ENCODE results near the gene ITPK1.

ITPK1 gene

DNA sequence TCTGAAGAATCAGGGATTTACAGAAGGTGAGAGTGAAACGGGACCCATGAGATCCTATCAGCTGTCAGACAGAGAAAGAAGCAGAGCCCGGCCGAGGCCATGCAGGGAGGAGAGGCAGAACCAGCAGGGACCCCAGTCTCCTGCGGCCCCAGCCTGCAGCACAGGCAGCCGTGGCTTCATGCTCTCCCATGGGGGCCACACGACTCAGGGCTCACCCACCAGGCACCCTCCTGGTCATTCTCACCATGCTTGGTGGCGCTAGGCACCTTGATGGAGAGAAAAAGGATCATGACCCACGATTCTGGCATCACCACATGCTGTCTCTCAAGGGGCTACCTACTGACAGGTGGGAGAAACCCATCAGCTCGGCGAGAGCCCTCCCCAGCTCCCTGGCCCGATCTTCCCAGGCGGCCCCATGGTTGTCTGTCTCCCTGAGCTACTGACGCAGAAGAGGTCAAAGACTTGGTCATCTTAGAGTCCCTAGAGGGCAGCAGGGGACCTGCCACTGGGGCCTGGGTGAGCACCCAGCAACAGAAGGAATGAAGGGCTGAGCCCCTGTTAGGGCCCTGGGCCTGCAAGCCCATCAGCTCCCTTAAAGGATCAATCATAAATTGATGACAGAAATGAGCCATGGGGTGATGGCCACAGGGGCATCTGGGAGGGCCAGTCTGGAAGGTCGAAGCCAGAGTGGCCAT is 58.0 kb downstream of the ITPK1 start:
- DNase-seq = no peak

DNA sequence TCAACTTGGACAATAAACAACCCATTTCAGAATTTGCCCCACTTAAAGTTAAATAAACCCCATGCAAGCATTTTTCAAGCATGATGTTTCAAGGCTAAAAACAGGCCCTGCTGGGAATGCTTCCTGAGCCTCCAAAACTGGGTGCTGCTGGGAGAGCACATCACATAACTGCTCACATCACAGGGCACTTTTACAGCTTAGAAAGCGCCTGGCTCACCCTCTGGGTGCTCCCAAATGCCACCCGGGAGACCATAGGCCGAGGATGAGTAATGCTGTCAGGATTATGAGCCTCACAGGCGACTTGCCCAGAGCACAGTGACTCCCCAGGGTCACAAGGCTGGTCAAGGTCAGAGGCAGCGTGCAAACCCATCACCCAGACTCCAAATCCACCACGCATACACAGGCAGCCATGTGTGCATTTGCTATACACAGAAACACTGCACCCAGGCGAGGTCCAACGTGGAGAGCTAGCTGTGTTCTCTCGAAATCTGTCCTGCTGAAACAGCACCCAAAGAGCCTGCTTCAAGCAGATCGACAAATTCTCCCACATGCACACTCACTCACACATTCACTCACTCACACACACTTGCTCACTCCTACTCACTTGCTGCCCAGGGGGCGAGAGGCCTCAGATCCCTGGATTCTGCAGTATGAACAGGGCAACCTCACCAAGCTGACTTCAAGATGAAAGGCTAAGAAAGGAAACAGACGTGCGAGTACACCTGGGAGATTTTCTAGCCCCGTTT is 58.7 kb downstream of the ITPK1 start:
- no peak for DNase-seq

DNA sequence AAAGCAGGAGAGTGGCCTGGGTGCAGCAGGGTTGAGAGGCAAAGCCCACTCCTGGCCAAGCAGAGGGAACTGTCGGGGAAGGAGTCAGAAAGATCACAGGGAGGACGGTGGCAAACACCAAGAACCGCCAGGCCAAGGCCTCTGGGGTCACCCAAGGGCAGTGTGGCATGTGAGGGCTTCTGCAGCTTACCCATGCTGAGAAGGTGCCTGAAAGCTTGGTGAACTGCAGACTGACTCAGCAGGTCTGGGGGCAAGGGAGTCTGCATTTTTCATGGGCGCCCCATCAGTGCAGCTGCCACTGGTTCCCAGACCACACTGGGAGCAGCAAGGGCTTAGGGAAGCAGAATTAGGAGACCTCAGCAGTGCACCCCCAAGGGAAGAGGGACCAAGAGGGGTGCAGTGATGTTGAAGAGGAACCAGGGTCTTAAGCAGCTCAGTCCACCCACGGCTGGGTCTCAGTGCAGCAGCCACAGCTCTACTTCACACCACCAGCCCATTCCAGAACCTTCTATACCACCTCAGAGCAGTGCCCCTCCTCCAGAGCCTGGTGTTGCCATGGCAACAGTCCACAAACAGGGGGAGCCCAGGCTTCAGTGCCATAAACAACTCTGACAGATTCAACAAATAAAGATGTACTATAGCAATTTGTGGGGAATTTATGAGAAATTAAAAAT is 59.4 kb downstream of the ITPK1 start:
- no peak for DNase-seq

DNA sequence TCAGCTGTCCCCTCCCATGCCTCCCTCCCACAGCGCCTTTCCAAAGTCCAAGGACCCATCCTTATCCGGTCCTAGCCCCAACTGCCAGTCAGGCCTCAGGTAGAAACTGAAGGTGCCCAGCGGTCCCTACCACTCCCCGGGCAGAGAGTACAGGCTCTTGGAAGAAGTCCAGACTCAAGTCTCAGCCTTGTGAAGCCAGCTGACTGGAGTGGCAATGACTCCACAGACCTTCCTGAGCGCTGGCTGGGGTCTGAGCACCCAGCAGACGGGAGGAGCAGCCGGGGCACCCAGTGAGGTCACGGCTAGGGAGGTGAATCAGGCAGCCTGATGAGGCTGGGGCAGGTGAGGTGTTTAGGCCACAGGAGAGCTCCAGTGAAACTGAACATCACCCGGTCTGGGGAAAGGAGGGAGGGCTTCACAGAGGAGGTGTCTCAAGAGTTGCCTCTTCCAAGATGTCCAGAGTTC is 60.0 kb downstream of the ITPK1 start:
- no peak for DNase-seq

DNA sequence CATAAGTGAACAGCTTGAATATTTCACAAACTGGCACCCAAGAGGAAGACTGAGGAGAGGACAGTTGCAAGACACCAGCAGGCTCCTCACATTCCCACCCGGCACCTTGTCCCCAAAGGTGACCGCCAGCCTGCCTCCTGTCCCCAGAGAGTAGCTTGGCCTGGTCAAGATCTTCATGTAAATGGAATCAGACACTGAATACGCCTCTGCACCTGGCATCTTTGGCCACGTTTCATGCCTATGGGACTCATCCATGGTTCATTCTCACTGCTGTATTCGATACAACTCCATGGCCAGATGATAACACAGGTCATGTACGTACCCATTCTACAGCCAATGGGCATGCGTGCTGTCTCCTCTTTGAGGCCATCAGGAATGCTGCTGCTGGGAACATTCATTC is 60.8 kb downstream of the ITPK1 start:
- no peak for DNase-seq

DNA sequence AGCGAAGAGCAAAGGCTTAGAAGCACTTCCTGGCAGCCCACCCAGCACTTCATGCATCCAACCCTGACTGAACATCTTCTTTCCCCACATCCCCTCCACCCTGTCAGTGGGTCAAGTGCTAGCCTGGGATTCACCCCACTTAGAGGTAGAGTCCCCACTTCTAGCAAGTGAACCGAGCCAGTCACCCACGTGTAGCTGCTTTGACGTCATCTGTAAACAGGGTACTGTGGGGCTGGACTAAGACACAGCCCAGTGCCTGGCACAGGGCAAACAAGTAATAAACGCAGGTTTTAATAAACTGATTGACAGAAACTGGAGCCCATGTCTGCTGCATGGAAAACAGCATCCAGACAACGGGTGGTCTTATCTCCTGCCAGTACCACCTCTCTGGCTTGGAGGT is 61.7 kb downstream of the ITPK1 start:
- DNase-seq = no peak

DNA sequence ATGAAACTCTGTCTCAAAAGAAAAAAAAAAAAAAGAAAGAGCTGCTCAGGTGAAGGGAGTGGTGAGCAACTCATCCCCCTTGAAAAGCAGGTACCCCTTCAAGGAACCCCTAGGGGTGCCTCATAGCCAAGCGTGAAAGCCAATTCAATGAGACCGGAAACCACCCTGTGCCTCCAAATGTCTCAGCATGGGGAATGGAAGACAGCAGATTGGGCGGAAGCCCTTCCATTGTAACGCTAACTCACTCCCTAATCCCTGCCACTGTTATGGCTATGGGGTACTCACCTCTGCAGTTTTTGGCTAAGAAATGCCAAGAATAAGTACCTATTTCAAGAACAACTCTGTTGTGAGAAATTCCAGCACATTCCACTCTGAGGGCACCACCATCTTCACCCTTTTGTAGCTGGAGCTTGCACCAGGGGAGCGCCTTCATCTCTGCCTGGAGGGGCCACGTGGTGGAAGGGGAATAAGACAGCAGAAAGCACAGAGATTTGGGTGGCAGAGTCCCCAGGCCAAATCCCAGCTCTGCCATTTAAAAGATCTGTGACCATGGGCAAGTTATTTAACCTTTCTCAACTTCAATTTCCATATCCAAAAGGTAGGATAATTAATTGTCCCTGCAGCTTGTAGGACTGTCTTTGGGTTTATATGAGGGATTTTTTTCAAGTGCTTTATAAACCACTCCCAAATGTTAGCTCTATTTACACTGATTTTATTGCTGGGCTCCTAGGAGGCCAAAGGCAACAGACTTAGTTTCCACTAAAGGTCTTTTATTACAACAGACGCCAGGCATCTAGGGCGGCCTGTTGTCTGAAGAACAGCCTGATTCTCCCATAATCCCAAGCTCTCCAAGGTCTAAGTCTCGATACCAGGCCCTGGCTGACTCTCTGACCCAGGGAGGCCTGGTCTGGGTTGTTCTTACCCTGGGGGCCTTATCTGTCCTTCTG is 63.9 kb downstream of the ITPK1 start:
- DNase-seq = no peak

DNA sequence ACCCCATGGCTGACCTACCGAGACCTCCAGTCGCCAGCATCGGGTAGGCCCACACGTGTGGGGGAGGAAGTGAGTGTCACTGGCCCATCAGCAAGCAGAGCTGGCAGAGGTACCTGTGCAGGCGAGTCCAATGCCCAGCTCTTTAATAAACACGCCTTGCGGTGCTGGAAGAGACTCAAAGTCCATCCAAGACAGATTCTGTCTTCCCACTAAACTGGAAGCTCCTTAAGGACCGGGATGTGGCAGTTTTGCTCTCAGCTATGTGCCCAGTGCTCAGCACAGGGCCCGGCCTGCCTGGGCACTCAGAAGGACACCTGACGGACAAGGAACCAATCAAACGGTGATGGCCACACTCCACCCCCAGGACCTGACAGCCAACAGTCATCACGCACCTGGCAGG is 65.0 kb downstream of the ITPK1 start:
- DNase-seq = no peak

DNA sequence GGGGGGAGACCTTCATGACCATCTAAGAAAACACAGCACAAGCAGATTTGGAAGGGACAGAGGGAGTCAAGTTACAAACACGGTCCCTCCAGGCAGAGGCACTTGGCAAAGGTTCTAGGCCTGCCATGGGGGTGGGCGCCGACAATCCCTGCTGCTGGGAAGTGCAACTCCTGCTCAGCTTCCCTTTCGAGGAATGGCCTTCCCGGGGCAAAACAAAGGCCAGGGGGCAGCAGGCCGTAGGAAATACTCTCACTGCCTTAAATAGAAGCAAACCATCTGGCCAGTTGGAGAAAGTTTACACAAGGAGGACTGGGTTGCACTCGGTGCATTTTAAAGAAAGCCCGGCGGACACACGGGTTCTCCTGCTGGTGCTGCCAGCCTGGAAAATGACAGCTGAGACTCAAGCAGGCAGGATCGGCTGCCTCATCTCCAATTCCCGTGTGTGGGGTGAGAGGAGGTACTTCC is 65.8 kb downstream of the ITPK1 start:
- DNase-seq = no peak

DNA sequence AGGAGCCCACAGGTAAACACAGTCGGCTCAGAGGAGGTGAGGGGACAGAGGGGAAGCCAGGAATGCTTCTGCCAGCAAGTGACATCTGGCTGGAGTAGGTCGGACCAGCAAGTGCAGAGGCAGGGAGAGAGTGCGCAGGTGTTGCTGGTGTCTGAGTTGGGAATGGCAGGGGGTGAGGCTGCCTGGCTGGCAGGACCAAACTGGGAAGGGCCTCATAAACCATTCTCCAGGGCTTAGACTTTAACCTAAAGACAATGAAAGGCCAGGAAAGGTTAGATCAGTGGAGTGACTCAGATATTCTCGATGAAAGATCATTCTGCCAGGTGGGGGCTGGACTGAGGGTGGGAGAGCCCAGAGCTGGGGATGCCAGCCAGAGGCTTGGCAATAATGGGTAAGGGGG is 66.4 kb downstream of the ITPK1 start:
- no peak for DNase-seq

DNA sequence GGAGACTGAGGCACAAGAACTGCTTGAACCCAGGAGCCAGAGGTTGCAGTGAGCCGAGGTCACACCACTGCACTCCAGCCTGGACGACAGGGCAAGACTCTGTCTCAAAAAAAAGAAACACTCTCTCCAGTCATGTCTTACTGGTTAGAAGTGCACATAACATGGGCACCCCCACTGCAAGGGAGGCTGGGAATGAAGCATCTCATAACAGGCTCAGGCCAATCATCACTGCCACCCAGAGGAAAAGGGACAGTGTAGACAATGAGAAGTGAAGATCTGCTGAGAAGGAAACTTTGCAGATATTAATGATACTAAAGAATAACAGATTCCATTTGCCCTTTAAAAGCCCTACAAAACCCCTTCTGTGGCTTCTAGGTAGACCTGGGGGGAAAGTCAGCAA is 66.9 kb downstream of the ITPK1 start:
- no peak for DNase-seq

DNA sequence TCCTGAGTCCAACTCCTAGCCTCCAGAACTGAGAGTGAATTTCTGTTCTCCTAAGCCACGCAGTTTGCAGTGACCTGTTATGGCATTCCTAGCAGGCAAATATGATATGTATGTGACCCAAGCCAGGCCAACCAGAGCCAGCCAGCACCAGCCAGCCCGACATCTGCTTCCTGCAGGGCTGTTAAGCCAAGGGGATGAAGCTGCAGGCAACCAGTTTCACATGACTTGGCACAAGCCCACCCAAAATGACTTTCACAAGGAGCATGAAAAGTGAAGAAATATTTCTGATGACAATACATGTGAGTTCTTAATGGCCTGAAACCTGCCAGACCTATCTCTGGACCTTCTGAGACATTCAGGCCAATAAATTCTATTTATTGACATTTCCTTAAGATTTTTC is 68.1 kb downstream of the ITPK1 start:
- DNase-seq = no peak

DNA sequence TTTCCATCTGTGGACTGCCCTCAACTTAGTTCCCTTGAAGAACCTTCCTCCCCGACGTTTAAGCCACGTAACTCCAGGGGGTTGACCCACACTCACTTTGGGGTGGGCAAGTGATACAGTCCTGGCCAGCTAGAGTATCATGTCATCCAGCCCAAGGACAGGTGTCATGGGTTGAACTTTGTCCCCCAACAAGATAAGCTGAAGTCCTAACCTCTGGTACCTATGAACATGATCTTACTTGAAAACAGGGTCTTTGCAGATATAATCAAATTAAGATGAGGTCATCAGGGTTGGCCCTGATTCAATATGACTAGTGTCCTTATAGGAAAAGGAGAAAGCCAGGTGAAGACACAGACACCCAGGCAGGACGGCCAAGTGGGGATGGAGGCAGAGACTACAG is 68.6 kb downstream of the ITPK1 start:
- no peak for DNase-seq

DNA sequence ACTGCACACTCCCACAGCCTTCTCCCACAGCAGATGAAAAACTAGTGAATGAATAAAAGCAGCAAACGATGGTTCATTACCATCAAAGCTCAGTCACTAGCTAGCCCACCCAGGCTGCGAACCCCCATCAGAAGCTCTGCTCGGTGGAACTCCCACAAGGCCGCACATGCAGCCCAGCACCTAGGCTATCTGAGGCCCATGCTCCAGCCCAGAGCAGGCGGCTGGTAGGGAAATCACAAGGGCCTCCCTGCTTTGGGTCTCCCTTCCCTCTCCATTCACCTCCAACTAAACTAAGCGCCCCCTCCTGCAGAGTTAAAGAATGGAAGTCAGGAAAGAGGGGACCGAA is 69.0 kb downstream of the ITPK1 start:
- no peak for DNase-seq

DNA sequence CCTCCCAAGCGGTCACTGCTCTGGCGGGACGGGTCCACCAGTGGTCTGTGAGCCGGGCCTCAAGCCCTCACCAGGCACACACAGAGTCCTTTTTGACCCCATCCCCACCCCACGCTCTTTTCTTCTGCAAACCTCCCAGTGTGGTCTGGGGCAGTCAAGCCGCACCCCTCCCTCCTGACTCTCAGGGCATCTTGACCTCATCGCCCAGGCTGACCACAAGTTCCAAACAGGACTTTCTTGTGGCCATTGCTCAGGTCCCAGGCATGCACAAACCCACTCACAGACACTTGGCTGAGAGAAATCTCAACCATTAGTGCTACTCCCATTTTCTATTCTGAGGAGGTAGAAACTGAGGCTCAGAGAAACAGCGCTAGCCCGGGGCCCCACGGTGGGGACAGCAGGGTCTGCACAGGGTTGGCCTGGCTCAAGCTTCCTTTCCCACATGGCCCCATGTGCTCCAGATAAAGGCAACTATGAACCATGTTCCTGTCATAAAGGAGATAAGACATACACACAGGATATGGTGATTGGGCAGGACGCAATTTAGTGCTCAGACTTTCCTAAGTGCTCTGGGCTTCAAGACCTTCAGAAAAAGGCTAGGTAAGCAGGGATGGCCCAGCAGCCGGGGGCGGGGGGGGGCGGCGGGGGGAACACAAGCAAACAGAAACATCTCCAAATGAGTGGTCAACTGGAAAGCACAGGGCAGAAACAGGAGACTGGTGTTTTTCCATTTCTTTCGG is 69.6 kb downstream of the ITPK1 start:
- no peak for DNase-seq

DNA sequence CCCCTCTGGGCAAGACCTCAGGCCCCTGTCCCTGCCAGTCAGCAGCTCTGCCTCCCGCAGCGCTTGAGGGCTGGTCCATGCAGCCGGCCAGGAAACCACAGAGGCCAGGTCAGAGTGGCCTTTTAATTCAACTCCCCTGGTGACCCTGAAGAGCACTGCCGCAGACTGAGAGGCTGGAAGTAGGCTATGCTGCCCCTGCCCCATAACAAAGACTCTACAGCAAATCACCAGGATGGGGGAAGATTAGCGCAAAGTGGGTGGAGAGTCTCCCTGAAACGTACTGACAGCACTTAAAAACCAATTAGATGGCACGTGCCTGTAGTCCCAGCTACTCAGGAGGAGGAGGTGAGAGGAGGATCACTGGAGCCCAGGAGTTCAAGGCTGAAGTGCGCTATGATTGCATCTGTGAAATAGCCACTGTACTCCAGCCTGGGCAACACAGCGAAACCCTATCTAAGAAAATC is 70.5 kb downstream of the ITPK1 start:
- no peak for DNase-seq

DNA sequence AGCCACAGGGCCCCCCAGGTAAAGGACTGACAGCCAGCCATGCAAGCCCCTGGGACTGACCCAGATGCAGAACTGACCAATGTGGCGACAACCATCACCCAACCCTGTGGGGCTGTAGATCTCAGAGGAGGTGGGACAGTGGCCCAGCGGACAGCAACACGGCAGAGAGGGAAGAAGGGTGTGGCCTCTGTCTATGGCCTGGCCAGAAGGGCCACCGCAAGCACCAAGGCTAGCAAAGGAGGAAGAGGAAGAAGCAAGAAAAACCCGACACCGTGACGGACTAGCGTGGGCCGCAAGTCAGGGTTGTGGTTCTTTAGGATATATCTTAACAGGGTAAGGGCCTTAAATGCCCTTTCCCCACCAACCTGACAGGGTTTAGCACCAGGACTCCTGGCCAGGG is 71.2 kb downstream of the ITPK1 start:
- DNase-seq = no peak

DNA sequence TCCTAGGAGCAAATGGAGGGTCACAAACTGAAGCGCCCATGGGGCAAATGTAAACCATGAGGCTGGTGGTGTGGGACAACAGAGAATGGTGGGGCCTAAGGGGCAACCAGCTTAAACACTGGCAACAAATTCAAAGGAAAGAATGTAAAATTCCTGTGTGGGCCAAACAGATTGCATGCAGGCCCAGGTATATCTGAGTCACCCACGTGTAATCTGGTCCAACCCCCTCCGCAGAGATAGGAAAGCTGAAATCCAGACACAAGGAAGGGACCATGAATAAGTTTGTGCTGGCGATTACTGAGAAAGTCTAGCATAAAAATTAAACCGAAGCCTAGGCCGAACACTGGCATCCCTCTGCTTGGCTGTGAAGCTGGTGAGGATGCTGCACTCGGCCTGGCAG is 71.6 kb downstream of the ITPK1 start:
- DNase-seq = no peak

DNA sequence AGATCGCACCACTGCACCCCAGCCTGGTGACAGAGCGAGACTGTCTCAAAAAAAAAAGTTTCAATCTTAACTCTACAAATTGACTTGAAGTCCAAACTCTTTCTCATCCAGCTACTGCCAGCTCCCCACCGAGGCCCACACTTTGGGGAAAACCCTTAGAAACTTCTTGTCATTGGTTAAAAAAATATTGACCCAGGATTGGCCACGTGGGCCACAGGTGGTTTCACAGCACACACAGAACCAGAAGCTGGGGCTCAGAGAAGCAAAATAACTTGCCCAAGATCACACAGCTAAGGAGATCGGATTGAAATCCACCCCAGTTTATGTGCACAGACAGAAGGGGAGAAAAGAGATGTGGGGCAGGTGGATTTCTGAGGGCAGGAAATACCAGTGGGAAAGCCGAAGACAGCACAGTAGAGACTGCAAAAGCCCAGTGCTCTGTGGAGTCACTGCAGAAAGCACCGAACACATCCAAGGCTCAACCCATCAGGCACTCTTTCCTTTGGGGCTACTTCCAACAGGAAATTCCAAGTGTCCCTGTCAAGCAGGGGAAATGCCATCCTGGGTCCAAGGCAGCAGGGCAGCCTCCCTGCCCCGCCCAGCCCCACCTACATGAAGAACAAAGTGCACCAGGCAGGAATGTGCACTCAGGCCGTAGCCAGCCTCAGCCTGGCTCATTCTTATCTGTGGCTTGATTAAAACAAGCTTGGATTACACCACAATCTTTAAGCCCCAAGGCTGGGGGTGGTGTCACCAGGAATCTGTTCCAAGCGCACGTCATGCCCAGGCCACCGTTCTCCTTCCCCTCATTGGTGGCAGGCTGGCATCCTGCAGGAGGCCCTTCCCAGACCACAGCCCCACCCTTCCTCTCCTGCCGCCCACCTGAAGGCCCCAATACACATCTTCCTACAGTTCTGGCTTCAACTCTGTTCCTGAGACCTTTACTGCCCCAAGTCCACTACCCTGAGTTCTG is 72.5 kb downstream of the ITPK1 start:
- no peak for DNase-seq

DNA sequence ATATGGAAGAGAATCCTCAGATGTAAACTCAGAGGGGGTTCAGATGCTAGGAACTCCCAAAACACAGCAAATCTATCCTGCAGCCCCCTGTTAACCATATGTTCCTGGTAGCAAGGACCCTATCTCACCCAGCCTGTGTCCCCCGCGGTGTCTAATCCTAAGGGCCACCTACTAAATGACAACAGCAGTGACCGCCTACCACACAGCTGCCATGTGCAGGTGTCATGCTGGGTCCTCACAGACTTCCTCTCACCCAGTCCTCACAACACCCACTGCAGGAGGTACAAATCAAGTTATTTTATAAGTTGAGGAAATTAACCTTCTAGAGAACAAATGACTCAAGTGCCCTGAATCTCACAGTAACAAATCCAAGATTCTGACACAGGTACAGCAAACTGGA is 73.9 kb downstream of the ITPK1 start:
- DNase-seq = no peak

DNA sequence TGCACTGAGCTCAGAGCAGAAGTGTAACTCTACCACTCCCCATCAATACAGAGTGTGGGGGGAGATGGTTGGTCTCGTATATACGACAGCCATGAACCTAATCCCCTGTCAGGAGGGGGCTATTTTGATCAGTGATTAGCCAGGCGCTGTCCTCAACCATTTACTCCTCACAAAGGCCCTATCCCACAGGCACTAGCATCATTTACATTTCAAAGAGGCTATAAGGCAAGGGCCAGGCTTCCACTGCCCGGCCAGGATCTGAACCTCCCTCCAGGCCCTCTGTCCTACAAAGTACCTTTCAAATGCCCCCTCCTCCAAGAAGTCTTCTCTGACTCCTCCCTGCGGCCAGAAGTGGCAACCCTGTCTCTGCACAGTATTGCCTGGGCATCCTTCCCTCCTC is 74.7 kb downstream of the ITPK1 start:
- DNase-seq = no peak

All from stimulated activated CD8-positive, alpha-beta memory T cell treated with anti-CD3 and anti-CD28 coated beads, Interleukin-4, amount 100 ng/mL, for 48 hours (primary cell).